Sigmoid colon (tissue), 7 donors: Measurements from ENCODE around the gene EFCAB5. TPM values are rescaled to one million over a fixed set of nuclear protein-coding genes. Genes with fewer than 3 reads are reported as not detected.

ENCODE experiments used
- DNase-seq: peaks from one replicate; pipeline ENCODE4 v3.0.0-alpha.2; 2019
- H3K27ac ChIP-seq, 4 donors: fragments of 200-600 bp; sonication (generic); one replicate each; pipeline ENCODE4 v1.5.1; 2016 to 2019; ENCODE audit warnings: mild to moderate bottlenecking in 1 of 4
- H3K27me3 ChIP-seq, 3 donors: fragments of 200-600 bp; sonication (generic); one replicate each; pipeline ENCODE4 v1.5.1; 2019; ENCODE audit warnings: mild to moderate bottlenecking in 1 of 3
- H3K36me3 ChIP-seq, 4 donors: fragments of 200-600 bp; sonication (generic); one replicate each; pipeline ENCODE4 v1.5.1; 2016 to 2019
- H3K4me1 ChIP-seq, 4 donors: fragments of 200-600 bp; sonication (generic); one replicate each; pipeline ENCODE4 v1.5.1; 2017 to 2019
- H3K4me3 ChIP-seq, 4 donors: fragments of 200-600 bp; sonication (generic); one replicate each; pipeline ENCODE4 v1.5.1; 2017 to 2019; ENCODE audit warnings: mild to moderate bottlenecking in 2 of 4, moderate library complexity in 1 of 4
- H3K9me3 ChIP-seq, 4 donors: fragments of 200-600 bp in 3 of 4; sonication (generic) in 3 of 4; one replicate each; pipeline versions ENCODE4 v1.5.1 to v1.6.1; 2013 to 2019
- CTCF ChIP-seq, 4 experiments: fragments of 450-650 bp in 3 of 4; fragments of 200-600 bp in 1 of 4; IDR thresholded peaks; one replicate each; pipeline ENCODE4 v1.5.1; 2016 to 2019; ENCODE audit warnings: antibody characterized with exemption in 4 of 4, mild to moderate bottlenecking in 3 of 4, moderate library complexity in 2 of 4
- EP300 ChIP-seq, 4 donors: sonication (generic); formaldehyde crosslinking; IDR thresholded peaks; one replicate each; pipeline ENCODE4 v1.6.1; 2017; ENCODE audit warnings: antibody characterized with exemption in 4 of 4
- POLR2A ChIP-seq, 2 donors: fragments of 450-650 bp; IDR thresholded peaks; one replicate each; pipeline ENCODE4 v1.6.1; 2016; ENCODE audit warnings: antibody characterized with exemption in 2 of 2, mild to moderate bottlenecking in 2 of 2, moderate library complexity in 2 of 2
- POLR2AphosphoS5 ChIP-seq, 4 donors: sonication (generic); formaldehyde crosslinking; IDR thresholded peaks; one replicate each; pipeline ENCODE4 v1.6.1; 2017; ENCODE audit warnings: antibody characterized with exemption in 4 of 4
- WGBS, 2 donors: extraction: QIAGEN DNeasy Blood & Tissue Kit; methylation state at CpG; one replicate each; pipeline ENCODE4 v1.1.7; 2013; 5-methylcytosine and 5-hydroxymethylcytosine counted together
- intact Hi-C: fragments of 100-400 bp; cut with DNase I; formaldehyde crosslinking; loops from one replicate; pipeline ENCODE4 v1.15.1; 2023
- polyA plus RNA-seq, 3 donors: library from polyadenylated mRNA; stranded (reverse); fragments of 200-250 nt; gene quantifications; one replicate each; pipeline ENCODE4 v1.2.3, GENCODE V29; 2013
- total RNA-seq, 4 donors: library from RNA; depleted of rRNA; stranded (reverse); fragments of >200 nt; gene quantifications; one replicate each; pipeline ENCODE4 v1.1.0, GENCODE V29; 2016
- donor health status: healthy with polysubstance abuse.
- donor health status: Bipolar disorder and iron deficiency.
- donor health status: healthy.

The EFCAB5 gene
- total and polyA plus RNA-seq, 7 donors: 0.14 to 3.2 (median 0.51) TPM; not detected in 1

- DNase-seq: no peak
- intact Hi-C loops: no loop called here
- Histone ChIP-seq H3K4me3 (no peak overlapping the region), H3K36me3 (no peaks in the 10 kb centered on the region), H3K27me3 (no peaks in the 10 kb centered on the region), H3K9me3 (no peaks in the 10 kb centered on the region), H3K27ac (no peak overlapping the region), H3K4me1 (no peaks in the 10 kb centered on the region)
- TF ChIP-seq CTCF (IDR thresholded peaks at IDR 0.05): no peak
- TF ChIP-seq POLR2A (IDR thresholded peaks at IDR 0.05): no peak
- no peak for TF ChIP-seq EP300 (IDR thresholded peaks at IDR 0.05)
- TF ChIP-seq POLR2AphosphoS5 (IDR thresholded peaks at IDR 0.05): no peak
- WGBS, 2 donors: 93 to 95% methylated on average over 3 of the region's 3 CpGs
Observed at GRCh38 chr17:29996458-29996857, 55.0 kb downstream of the EFCAB5 start.

- H3K4me1 ChIP-seq: no peaks in the 10 kb centered on the region
- H3K27ac ChIP-seq: no peak overlapping the region
- TF ChIP-seq CTCF (IDR thresholded peaks at IDR 0.05): no peak
- no peak for TF ChIP-seq POLR2A (IDR thresholded peaks at IDR 0.05)
- TF ChIP-seq POLR2AphosphoS5 (IDR thresholded peaks at IDR 0.05): no peak
- no peak for TF ChIP-seq EP300 (IDR thresholded peaks at IDR 0.05)
- intact Hi-C loops: no loop called here
- WGBS, 2 donors: 36 to 55% methylated on average over 3 of the region's 3 CpGs
- no peak overlapping the region for H3K4me3 ChIP-seq
- H3K36me3 ChIP-seq: no peaks in the 10 kb centered on the region
- DNase-seq: no peak
- no peaks in the 10 kb centered on the region for H3K27me3 ChIP-seq
- no peaks in the 10 kb centered on the region for H3K9me3 ChIP-seq
Observed at GRCh38 chr17:30000001-30000754, 58.7 kb downstream of the EFCAB5 start.

- no peak overlapping the region for H3K4me3 ChIP-seq
- no peaks in the 10 kb centered on the region for H3K4me1 ChIP-seq
- DNase-seq: no peak
- no peaks in the 10 kb centered on the region for H3K36me3 ChIP-seq
- 65 to 79% methylated on average over 2 of the region's 2 CpGs for WGBS, 2 donors
- intact Hi-C loops: no loop called here
- H3K27ac ChIP-seq: no peak overlapping the region
- H3K9me3 ChIP-seq: no peaks in the 10 kb centered on the region
- no peak for TF ChIP-seq POLR2A (IDR thresholded peaks at IDR 0.05)
- no peak for TF ChIP-seq CTCF (IDR thresholded peaks at IDR 0.05)
- no peak for TF ChIP-seq POLR2AphosphoS5 (IDR thresholded peaks at IDR 0.05)
- no peak for TF ChIP-seq EP300 (IDR thresholded peaks at IDR 0.05)
- H3K27me3 ChIP-seq: no peaks in the 10 kb centered on the region
Observed at GRCh38 chr17:30000755-30001257, 59.4 kb downstream of the EFCAB5 start.

- H3K27ac ChIP-seq: no peak overlapping the region
- H3K4me1 ChIP-seq: no peaks in the 10 kb centered on the region
- H3K4me3 ChIP-seq: no peak overlapping the region
- DNase-seq: no peak
- TF ChIP-seq CTCF (IDR thresholded peaks at IDR 0.05): no peak
- no peak for TF ChIP-seq POLR2A (IDR thresholded peaks at IDR 0.05)
- no peak for TF ChIP-seq POLR2AphosphoS5 (IDR thresholded peaks at IDR 0.05)
- TF ChIP-seq EP300 (IDR thresholded peaks at IDR 0.05): no peak
- no peaks in the 10 kb centered on the region for H3K27me3 ChIP-seq
- intact Hi-C loops: no loop called here
- H3K9me3 ChIP-seq: no peaks in the 10 kb centered on the region
- H3K36me3 ChIP-seq: no peaks in the 10 kb centered on the region
Observed at GRCh38 chr17:30002088-30002487, 60.7 kb downstream of the EFCAB5 start.
